Activated T-helper 2 cell treated with anti-CD3 and anti-CD28 coated beads, Interferon-gamma antibody, Interleukin-2, Interleukin-4, amounts not matched to agents 10 μg/mL and 5 μg/mL and 100 μg/mL, durations not matched to agents 14 hours and 24 hours and 36 hours (primary cell): ENCODE measurements around the gene TNFRSF6B. TPM values are rescaled to one million over a fixed set of nuclear protein-coding genes. Genes with fewer than 3 reads are reported as not detected.
"Not testable (repeated sequence)": the region's sequence is repeated elsewhere in the genome, so short reads cannot be mapped to it uniquely, and the experiment has no call there.

Experiments used
- DNase-seq: peaks from one replicate; pipeline ENCODE4 v3.0.0; 2021; ENCODE audit warnings: low spot score
- H3K27ac Mint-ChIP-seq: one replicate; pipeline ENCODE4 v1.8.0; 2021; ENCODE audit warnings: mixed read lengths
- H3K27me3 Mint-ChIP-seq: one replicate; pipeline ENCODE4 v1.8.0; 2021; ENCODE audit warnings: low read depth, mixed read lengths
- H3K36me3 Mint-ChIP-seq: one replicate; pipeline ENCODE4 v1.8.0; 2021; ENCODE audit warnings: low read depth, mixed read lengths
- H3K4me1 Mint-ChIP-seq: one replicate; pipeline ENCODE4 v1.8.0; 2021; ENCODE audit warnings: low read depth, mixed read lengths
- H3K4me3 Mint-ChIP-seq: one replicate; pipeline ENCODE4 v1.8.0; 2021; ENCODE audit warnings: low read depth, mild to moderate bottlenecking, moderate library complexity, mixed read lengths
- H3K9me3 Mint-ChIP-seq: one replicate; pipeline ENCODE4 v1.8.0; 2021; ENCODE audit warnings: mixed read lengths
- intact Hi-C: fragments of 100-400 bp; cut with micrococcal nuclease; formaldehyde crosslinking; loops from one replicate; pipeline ENCODE4 v1.15.1; 2023
- total RNA-seq: library from RNA; stranded (reverse); gene quantifications from 2 replicates; pipeline ENCODE4 v1.2.3, GENCODE V29; 2022

Gene TNFRSF6B
- not detected in 2 replicates for total RNA-seq

- DNase-seq = no peak
- no peak within 1 kb of the TSS for H3K4me3 Mint-ChIP-seq
- peaks cover 21% of the 10 kb centered on the region for H3K36me3 Mint-ChIP-seq
- intact Hi-C loops = no loop called here
- no peaks in the 10 kb centered on the region for H3K9me3 Mint-ChIP-seq
- no peaks in the 10 kb centered on the region for H3K4me1 Mint-ChIP-seq
- H3K27me3 Mint-ChIP-seq = peaks cover 1% of the 10 kb centered on the region
- no peak within 1 kb of the TSS for H3K27ac Mint-ChIP-seq
Measured at GRCh38 chr20:63696628-63697356, at the start of gene TNFRSF6B. TNFRSF6B (plus strand) TSS chr20:63696652; CDS start chr20:63696768, 116 bp downstream.

- H3K4me3 Mint-ChIP-seq = no peak overlapping the region
- H3K27ac Mint-ChIP-seq = no peak overlapping the region
- no peaks in the 10 kb centered on the region for H3K36me3 Mint-ChIP-seq
- H3K9me3 Mint-ChIP-seq = no peaks in the 10 kb centered on the region
- peaks cover 2% of the 10 kb centered on the region for H3K4me1 Mint-ChIP-seq
- H3K27me3 Mint-ChIP-seq = peaks cover 19% of the 10 kb centered on the region
- intact Hi-C loops = no loop called here
- no peak for DNase-seq
Measured at GRCh38 chr20:63648190-63648589, 48.3 kb upstream of the TNFRSF6B start.

- peaks cover 5% of the 10 kb centered on the region for H3K4me1 Mint-ChIP-seq
- H3K36me3 Mint-ChIP-seq = no peaks in the 10 kb centered on the region
- H3K9me3 Mint-ChIP-seq = no peaks in the 10 kb centered on the region
- intact Hi-C loops = no loop called here
- H3K27me3 Mint-ChIP-seq = peaks cover 18% of the 10 kb centered on the region
- H3K4me3 Mint-ChIP-seq = no peak overlapping the region
- no peak for DNase-seq
- H3K27ac Mint-ChIP-seq = no peak overlapping the region
Measured at GRCh38 chr20:63648895-63649589, 47.4 kb upstream of the TNFRSF6B start.

GRCh38 chr20:63650486-63650885 is 46.0 kb upstream of the TNFRSF6B start:
- H3K27ac Mint-ChIP-seq, H3K9me3 Mint-ChIP-seq, H3K36me3 Mint-ChIP-seq, DNase-seq, intact Hi-C loops, H3K4me3 Mint-ChIP-seq: not testable (repeated sequence)
- Mint-ChIP-seq H3K27me3 (peaks cover 17% of the 10 kb centered on the region), H3K4me1 (peaks cover 11% of the 10 kb centered on the region)

GRCh38 chr20:63651942-63652191 is 44.6 kb upstream of the TNFRSF6B start:
- DNase-seq = no peak
- peaks cover 12% of the 10 kb centered on the region for H3K27me3 Mint-ChIP-seq
- H3K4me1 Mint-ChIP-seq = peaks cover 11% of the 10 kb centered on the region
- H3K27ac Mint-ChIP-seq = no peak overlapping the region
- intact Hi-C loops = no loop called here
- H3K36me3 Mint-ChIP-seq = no peaks in the 10 kb centered on the region
- H3K4me3 Mint-ChIP-seq = peak overlapping the region; percentile 79
- no peaks in the 10 kb centered on the region for H3K9me3 Mint-ChIP-seq

DNA sequence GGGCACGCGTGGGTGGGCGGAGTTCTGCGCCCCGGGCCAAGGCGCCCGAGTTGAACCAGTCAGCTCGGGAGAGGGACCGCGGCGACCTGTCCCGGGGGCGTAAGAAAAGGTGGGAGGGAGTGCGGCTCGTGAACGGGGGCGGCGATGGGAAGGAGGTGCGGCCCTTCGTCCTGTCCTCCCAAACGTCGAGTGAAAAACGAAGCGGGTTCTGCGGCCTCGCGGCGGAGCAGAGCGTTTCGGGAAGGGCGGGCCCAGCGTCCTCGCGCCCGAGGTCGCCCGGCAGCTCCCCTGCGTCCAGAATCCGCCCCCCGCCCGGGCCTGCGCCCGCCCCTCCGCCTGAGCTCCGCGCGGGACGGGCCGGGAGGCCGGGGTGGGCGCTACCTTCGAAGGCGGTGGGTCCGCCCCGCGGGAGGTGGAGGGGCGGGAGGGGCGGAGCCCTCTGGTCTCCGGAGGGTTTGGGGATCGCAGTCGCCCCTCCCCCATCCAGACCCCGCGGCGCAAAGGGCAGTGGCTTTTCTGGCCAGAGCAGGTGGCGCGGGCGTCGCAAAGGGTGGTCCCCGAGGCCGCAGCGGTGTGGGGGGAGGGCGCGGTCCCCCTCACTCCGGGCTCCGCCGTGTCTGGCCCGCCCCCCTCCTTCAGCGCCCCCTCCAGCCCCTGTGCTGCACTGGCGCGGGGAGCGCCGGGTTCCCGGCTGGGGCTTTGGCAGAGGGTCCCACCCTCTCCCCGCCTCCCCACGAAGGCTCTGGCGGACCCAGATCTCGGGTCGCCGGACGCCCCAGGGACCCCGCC is 44.1 kb upstream of the TNFRSF6B start:
- peak overlapping the region; percentile 79 for H3K4me3 Mint-ChIP-seq
- no peaks in the 10 kb centered on the region for H3K9me3 Mint-ChIP-seq
- H3K4me1 Mint-ChIP-seq = peaks cover 11% of the 10 kb centered on the region
- intact Hi-C loops = no loop called here
- no peak overlapping the region for H3K27ac Mint-ChIP-seq
- no peaks in the 10 kb centered on the region for H3K36me3 Mint-ChIP-seq
- peaks cover 12% of the 10 kb centered on the region for H3K27me3 Mint-ChIP-seq
- DNase-seq = no peak

DNA sequence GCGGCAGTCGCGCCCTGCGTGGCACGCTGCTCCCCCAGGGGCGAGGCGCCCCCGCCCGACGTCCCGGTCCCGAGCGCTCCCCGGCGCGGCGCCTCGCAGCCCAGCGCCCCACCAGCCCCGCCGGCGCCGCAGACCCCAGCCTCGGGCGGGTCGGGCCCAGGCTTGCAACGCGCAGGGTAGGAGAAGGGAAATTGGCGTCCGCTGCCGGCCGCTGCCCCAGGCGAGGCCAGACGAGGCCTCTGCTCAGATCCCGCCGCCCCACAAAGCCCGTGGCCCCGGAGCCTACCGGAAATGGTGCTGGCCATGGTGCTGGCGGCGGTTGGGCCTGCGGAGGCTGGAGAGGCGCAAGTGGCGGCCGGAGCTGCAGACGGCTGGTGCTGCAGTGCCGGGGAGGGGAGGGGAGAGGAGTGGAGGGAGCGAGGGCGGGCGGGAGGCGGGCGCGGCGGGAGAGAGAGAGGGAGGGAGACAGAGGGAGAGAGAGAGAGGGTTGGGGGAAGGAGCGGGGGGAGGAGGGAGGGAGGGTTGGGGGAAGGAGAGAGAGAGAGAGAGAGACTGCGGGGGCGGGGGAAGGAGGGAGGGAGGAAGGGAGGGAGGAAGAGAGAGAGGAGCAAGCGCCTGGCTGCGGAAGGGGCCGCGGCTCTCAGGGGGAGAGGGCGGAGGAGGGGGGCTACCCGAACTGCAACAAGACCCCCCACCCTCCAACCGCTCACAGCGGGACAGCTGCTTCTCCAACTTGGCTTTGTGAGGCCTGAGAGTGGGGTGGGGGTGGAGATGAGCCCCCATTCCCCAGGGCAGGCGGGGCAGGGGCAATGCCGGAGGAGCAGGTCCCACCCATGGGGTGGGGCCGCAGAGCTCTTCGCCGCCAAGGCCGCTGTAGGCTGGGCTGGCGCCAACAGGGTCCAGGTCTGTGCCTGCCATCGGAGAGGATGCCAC is 43.1 kb upstream of the TNFRSF6B start, which contains the start of gene STMN3:
STMN3 (minus strand) TSS at position 384 of the 933 bp plus-strand sequence; CDS start at position 305, 79 bp downstream.
- Mint-ChIP-seq H3K4me1 (peaks cover 11% of the 10 kb centered on the region), H3K9me3 (no peaks in the 10 kb centered on the region), H3K27ac (peak within 1 kb of the TSS; percentile 51), H3K4me3 (peak within 1 kb of the TSS; percentile 76), H3K36me3 (no peaks in the 10 kb centered on the region), H3K27me3 (peaks cover 12% of the 10 kb centered on the region)
- DNase-seq = peak; percentile 70
- intact Hi-C loops = no loop called here

DNA sequence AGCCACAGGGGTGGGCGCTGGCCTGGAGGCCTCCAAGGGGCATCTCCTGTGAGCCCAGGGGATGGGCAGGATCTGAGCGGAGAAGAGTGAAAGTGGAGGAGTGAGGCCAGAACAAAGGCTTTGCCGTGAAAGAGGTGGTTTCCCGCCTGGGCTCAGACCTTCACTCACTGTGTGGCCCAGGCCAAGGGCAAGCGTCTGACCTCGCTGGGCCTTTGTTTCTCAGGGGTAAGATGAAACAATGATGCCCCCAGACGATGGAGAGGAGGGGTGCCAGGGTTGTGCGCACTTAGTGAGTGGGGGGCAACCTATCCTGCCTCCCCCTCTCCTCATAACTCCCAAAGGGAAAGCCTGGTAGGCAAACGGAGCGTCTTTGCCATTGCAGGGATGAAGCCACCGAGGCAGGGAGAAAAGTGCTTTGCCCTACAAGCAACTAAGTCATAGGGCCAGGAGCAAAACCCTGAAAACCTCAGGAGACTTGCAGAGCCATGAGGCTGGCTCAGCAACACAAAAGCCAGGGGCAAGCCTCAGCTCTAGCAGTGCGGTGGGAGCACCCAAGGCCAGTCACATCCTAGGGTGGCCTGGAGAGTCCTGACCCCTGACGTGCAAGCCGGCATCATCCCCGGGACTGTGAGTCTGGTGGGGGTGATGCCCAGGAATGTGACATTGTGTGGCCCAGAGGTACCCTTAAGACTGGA is 42.3 kb upstream of the TNFRSF6B start:
- Mint-ChIP-seq H3K36me3 (peaks cover 3% of the 10 kb centered on the region), H3K27ac (peak overlapping the region; percentile 51), H3K4me1 (peaks cover 12% of the 10 kb centered on the region), H3K27me3 (peaks cover 11% of the 10 kb centered on the region), H3K4me3 (peak overlapping the region; percentile 76), H3K9me3 (no peaks in the 10 kb centered on the region)
- DNase-seq = no peak
- intact Hi-C loops = no loop called here

DNA sequence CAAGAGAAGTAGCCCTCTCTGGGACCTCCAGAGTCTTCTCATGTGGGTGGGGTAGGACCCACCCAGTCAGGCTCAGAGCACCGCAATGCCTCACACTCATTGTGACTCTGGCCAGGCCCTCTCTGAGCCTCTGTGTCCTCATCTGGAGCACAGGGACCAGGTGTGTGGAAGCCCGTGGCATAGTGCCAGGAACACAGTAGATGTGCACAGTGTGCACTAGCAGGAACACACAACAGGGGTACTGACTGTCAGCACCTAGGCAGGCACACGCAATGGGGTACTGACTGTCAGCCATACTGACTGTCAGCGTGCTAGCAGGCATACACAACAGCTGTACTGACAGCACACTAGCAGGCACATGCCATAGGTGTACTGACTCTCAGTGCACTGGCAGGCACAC is 41.2 kb upstream of the TNFRSF6B start:
- Mint-ChIP-seq H3K27me3 (peaks cover 11% of the 10 kb centered on the region), H3K9me3 (no peaks in the 10 kb centered on the region), H3K4me3 (no peak overlapping the region), H3K4me1 (peaks cover 20% of the 10 kb centered on the region), H3K27ac (no peak overlapping the region), H3K36me3 (peaks cover 9% of the 10 kb centered on the region)
- no peak for DNase-seq
- intact Hi-C loops = loop anchor here (5.0 kb wide), 1 partner anchor 327 kb away; the partner anchor contains the start of gene PRPF6

DNA sequence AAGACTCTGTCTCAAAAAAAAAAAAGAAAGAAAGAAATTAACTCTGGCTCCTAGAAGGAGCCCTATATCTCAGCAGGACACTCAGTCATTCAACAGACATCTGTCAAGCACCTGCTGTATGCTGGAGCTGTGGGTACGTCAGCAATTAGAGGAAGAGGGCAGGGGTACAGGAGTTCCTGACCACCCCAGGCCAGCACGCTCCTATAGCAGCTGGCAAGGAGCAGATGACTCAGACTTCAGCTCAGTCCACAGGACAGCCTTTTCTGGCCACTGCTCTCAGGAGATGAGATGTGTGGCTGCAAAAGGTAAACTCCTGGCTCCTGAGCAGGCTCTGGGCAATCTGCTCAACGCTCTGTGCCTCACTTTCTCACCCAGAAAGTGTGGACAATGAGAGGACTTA is 40.0 kb upstream of the TNFRSF6B start:
- DNase-seq = no peak
- peaks cover 20% of the 10 kb centered on the region for H3K4me1 Mint-ChIP-seq
- intact Hi-C loops = loop anchor here (5.0 kb wide), 1 partner anchor 326 kb away; the partner anchor contains the start of gene PRPF6
- no peak overlapping the region for H3K27ac Mint-ChIP-seq
- no peaks in the 10 kb centered on the region for H3K9me3 Mint-ChIP-seq
- H3K27me3 Mint-ChIP-seq = peaks cover 7% of the 10 kb centered on the region
- H3K36me3 Mint-ChIP-seq = peaks cover 9% of the 10 kb centered on the region
- H3K4me3 Mint-ChIP-seq = peak overlapping the region; percentile 92

DNA sequence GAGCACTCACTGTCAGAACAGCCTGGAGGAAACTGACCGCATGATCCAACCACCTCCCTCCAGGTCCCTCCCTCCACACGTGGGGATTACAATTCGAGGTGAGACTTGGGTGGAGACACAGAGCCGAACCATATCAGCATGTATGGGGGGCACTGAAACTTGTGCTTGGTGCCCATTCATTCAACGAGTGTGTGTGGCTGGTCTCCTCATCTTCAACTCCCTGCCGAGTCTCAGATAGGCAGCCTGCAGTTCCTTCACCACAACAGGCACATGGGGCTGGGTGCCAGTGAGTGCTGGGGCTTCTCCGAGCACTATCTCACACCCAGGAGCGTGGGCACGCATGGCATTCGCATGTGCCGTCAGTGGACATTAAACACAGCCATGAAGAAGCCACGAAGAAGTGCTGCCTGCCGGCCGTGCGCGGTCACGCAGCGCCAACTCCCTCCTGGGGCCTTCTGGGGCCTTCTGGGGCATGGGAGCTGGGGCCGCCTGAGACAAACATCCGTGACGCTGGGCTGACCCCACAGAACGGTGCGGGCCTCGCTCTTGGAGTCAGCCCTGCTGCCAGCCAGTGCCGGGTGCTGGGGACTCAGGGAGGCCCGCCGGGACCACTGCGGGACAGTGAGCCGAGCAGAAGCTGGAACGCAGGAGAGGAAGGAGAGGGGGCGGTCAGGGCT is 39.1 kb upstream of the TNFRSF6B start:
- intact Hi-C loops = loop anchor here (5.0 kb wide), 1 partner anchor 325 kb away; the partner anchor contains the start of gene PRPF6
- peak overlapping the region; percentile 92 for H3K4me3 Mint-ChIP-seq
- no peak for DNase-seq
- peaks cover 4% of the 10 kb centered on the region for H3K27me3 Mint-ChIP-seq
- peaks cover 12% of the 10 kb centered on the region for H3K36me3 Mint-ChIP-seq
- peak overlapping the region; percentile 86 for H3K27ac Mint-ChIP-seq
- H3K9me3 Mint-ChIP-seq = no peaks in the 10 kb centered on the region
- peaks cover 18% of the 10 kb centered on the region for H3K4me1 Mint-ChIP-seq
